WTC11 (cell line): ENCODE measurements around the gene NTN1.

ENCODE experiments used
- CREB1 ChIP-seq: sonication (generic); formaldehyde crosslinking; IDR thresholded peaks from 2 replicates; pipeline ENCODE4 v1.8.0; 2023; ENCODE audit warnings: mild to moderate bottlenecking, missing genetic modification reagents
- FOXP1 ChIP-seq: sonication (generic); formaldehyde crosslinking; IDR thresholded peaks from 2 replicates; pipeline ENCODE4 v1.8.0; 2022; ENCODE audit warnings: missing genetic modification reagents, mild to moderate bottlenecking, moderate library complexity, borderline replicate concordance
- SMAD3 ChIP-seq: sonication (generic); formaldehyde crosslinking; IDR thresholded peaks from 2 replicates; pipeline ENCODE4 v1.8.0; 2022; ENCODE audit warnings: missing genetic modification reagents, mild to moderate bottlenecking, borderline replicate concordance
- TF ChIP-seq, protein P1 (sequence below): fragments of 200-600 bp; IDR thresholded peaks from 2 replicates; pipeline ENCODE4 v1.8.0; 2022; ENCODE audit warnings: antibody characterized with exemption
- TF ChIP-seq, protein P2 (sequence below): sonication (generic); formaldehyde crosslinking; IDR thresholded peaks from 2 replicates; pipeline ENCODE4 v1.8.1; 2023; ENCODE audit warnings: mild to moderate bottlenecking, missing genetic modification reagents
- TF ChIP-seq, protein P3 (sequence below): fragments of 250-450 bp; sonication (Bioruptor Pico); IDR thresholded peaks from 2 replicates; pipeline ENCODE4 v1.9.0; 2021; ENCODE audit warnings: mild to moderate bottlenecking
- TF ChIP-seq, protein P4 (sequence below): sonication (generic); formaldehyde crosslinking; conservative IDR thresholded peaks from 2 replicates; pipeline ENCODE4 v1.8.1; 2022; ENCODE audit warnings: mild to moderate bottlenecking, missing genetic modification reagents
- TF ChIP-seq, protein P5 (sequence below): sonication (generic); formaldehyde crosslinking; IDR thresholded peaks from 2 replicates; pipeline ENCODE4 v1.8.1; 2023; ENCODE audit warnings: mild to moderate bottlenecking, moderate library complexity, missing genetic modification reagents
- TF ChIP-seq, protein P6 (sequence below): sonication (generic); formaldehyde crosslinking; IDR thresholded peaks from 2 replicates; pipeline ENCODE4 v1.8.0; 2023; ENCODE audit warnings: mild to moderate bottlenecking, missing genetic modification reagents
- TF ChIP-seq, protein P7 (sequence below): sonication (generic); formaldehyde crosslinking; IDR thresholded peaks from 2 replicates; pipeline ENCODE4 v1.8.0; 2022; ENCODE audit warnings: mild to moderate bottlenecking, missing genetic modification reagents
- TF ChIP-seq, protein P8 (sequence below): sonication (generic); formaldehyde crosslinking; IDR thresholded peaks from 2 replicates; pipeline ENCODE4 v1.8.0; 2022; ENCODE audit warnings: mild to moderate bottlenecking, missing genetic modification reagents

DNA sequence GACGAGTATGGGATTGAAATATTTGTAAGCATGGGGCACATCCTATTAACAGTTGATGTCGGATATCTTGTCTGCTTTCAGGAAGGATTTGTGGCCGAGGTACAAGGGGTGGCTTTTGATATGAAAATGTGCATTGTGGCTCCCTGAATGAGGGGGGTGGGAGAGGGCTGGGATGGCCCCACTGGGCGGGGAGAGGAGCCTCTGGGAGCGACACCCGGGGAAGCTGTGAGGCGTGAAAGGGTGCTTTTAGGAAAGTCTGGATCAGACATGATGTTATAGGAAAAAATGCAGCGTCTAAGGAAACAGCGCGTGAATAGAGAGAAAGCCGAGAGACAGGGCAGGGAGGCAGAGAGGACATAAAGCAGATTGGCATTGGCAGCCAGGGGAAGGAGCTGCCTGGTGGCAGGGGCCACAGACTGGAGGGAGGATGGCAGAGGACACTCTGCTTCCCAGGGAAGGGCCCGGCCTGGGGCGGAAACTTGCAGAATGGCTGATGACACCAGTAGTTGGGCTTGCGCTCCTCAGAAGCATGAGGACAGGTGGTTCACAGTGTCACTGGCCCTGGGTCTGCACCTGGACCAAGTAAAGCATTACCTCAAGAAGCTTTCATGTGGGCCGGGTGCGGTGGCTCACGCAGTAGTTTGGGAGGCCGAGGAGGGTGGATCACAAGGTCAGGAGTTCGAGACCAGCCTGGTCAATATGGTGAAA, 95.7 kb downstream of the NTN1 start:
- TF ChIP-seq CREB1 (CRISPR knock-in tag) = no peak
- no peak for TF ChIP-seq FOXP1 (CRISPR knock-in tag)
- TF ChIP-seq, protein P1, sequence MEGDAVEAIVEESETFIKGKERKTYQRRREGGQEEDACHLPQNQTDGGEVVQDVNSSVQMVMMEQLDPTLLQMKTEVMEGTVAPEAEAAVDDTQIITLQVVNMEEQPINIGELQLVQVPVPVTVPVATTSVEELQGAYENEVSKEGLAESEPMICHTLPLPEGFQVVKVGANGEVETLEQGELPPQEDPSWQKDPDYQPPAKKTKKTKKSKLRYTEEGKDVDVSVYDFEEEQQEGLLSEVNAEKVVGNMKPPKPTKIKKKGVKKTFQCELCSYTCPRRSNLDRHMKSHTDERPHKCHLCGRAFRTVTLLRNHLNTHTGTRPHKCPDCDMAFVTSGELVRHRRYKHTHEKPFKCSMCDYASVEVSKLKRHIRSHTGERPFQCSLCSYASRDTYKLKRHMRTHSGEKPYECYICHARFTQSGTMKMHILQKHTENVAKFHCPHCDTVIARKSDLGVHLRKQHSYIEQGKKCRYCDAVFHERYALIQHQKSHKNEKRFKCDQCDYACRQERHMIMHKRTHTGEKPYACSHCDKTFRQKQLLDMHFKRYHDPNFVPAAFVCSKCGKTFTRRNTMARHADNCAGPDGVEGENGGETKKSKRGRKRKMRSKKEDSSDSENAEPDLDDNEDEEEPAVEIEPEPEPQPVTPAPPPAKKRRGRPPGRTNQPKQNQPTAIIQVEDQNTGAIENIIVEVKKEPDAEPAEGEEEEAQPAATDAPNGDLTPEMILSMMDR = no peak
- TF ChIP-seq, protein P2, sequence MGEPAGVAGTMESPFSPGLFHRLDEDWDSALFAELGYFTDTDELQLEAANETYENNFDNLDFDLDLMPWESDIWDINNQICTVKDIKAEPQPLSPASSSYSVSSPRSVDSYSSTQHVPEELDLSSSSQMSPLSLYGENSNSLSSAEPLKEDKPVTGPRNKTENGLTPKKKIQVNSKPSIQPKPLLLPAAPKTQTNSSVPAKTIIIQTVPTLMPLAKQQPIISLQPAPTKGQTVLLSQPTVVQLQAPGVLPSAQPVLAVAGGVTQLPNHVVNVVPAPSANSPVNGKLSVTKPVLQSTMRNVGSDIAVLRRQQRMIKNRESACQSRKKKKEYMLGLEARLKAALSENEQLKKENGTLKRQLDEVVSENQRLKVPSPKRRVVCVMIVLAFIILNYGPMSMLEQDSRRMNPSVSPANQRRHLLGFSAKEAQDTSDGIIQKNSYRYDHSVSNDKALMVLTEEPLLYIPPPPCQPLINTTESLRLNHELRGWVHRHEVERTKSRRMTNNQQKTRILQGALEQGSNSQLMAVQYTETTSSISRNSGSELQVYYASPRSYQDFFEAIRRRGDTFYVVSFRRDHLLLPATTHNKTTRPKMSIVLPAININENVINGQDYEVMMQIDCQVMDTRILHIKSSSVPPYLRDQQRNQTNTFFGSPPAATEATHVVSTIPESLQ (CRISPR knock-in tag) = no peak
- TF ChIP-seq, protein P3, sequence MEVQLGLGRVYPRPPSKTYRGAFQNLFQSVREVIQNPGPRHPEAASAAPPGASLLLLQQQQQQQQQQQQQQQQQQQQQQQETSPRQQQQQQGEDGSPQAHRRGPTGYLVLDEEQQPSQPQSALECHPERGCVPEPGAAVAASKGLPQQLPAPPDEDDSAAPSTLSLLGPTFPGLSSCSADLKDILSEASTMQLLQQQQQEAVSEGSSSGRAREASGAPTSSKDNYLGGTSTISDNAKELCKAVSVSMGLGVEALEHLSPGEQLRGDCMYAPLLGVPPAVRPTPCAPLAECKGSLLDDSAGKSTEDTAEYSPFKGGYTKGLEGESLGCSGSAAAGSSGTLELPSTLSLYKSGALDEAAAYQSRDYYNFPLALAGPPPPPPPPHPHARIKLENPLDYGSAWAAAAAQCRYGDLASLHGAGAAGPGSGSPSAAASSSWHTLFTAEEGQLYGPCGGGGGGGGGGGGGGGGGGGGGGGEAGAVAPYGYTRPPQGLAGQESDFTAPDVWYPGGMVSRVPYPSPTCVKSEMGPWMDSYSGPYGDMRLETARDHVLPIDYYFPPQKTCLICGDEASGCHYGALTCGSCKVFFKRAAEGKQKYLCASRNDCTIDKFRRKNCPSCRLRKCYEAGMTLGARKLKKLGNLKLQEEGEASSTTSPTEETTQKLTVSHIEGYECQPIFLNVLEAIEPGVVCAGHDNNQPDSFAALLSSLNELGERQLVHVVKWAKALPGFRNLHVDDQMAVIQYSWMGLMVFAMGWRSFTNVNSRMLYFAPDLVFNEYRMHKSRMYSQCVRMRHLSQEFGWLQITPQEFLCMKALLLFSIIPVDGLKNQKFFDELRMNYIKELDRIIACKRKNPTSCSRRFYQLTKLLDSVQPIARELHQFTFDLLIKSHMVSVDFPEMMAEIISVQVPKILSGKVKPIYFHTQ (CRISPR knock-in tag) = no peak
- TF ChIP-seq SMAD3 (CRISPR knock-in tag) = no peak
- TF ChIP-seq, protein P4, sequence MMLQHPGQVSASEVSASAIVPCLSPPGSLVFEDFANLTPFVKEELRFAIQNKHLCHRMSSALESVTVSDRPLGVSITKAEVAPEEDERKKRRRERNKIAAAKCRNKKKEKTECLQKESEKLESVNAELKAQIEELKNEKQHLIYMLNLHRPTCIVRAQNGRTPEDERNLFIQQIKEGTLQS (CRISPR knock-in tag) = no peak
- TF ChIP-seq, protein P5, sequence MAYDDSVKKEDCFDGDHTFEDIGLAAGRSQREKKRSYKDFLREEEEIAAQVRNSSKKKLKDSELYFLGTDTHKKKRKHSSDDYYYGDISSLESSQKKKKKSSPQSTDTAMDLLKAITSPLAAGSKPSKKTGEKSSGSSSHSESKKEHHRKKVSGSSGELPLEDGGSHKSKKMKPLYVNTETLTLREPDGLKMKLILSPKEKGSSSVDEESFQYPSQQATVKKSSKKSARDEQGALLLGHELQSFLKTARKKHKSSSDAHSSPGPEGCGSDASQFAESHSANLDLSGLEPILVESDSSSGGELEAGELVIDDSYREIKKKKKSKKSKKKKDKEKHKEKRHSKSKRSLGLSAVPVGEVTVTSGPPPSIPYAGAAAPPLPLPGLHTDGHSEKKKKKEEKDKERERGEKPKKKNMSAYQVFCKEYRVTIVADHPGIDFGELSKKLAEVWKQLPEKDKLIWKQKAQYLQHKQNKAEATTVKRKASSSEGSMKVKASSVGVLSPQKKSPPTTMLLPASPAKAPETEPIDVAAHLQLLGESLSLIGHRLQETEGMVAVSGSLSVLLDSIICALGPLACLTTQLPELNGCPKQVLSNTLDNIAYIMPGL (CRISPR knock-in tag) = no peak
- TF ChIP-seq, protein P6, sequence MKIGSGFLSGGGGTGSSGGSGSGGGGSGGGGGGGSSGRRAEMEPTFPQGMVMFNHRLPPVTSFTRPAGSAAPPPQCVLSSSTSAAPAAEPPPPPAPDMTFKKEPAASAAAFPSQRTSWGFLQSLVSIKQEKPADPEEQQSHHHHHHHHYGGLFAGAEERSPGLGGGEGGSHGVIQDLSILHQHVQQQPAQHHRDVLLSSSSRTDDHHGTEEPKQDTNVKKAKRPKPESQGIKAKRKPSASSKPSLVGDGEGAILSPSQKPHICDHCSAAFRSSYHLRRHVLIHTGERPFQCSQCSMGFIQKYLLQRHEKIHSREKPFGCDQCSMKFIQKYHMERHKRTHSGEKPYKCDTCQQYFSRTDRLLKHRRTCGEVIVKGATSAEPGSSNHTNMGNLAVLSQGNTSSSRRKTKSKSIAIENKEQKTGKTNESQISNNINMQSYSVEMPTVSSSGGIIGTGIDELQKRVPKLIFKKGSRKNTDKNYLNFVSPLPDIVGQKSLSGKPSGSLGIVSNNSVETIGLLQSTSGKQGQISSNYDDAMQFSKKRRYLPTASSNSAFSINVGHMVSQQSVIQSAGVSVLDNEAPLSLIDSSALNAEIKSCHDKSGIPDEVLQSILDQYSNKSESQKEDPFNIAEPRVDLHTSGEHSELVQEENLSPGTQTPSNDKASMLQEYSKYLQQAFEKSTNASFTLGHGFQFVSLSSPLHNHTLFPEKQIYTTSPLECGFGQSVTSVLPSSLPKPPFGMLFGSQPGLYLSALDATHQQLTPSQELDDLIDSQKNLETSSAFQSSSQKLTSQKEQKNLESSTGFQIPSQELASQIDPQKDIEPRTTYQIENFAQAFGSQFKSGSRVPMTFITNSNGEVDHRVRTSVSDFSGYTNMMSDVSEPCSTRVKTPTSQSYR (CRISPR knock-in tag) = no peak
- TF ChIP-seq, protein P7, sequence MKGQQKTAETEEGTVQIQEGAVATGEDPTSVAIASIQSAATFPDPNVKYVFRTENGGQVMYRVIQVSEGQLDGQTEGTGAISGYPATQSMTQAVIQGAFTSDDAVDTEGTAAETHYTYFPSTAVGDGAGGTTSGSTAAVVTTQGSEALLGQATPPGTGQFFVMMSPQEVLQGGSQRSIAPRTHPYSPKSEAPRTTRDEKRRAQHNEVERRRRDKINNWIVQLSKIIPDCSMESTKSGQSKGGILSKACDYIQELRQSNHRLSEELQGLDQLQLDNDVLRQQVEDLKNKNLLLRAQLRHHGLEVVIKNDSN (CRISPR knock-in tag) = no peak
- TF ChIP-seq, protein P8, sequence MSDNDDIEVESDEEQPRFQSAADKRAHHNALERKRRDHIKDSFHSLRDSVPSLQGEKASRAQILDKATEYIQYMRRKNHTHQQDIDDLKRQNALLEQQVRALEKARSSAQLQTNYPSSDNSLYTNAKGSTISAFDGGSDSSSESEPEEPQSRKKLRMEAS = no peak
